ENCODE data around the gene DNAJB4. TPM values are rescaled to one million over a fixed set of nuclear protein-coding genes. Genes with fewer than 3 reads are reported as not detected.
"Not testable (repeated sequence)": the region's sequence is repeated elsewhere in the genome, so short reads cannot be mapped to it uniquely, and the experiment has no call there.

The DNAJB4 gene
- total RNA-seq, 1 donor from 2014 or later, result 30.1 TPM

GRCh38 chr1:77990629-77991204, 14.0 kb upstream of the DNAJB4 start:
- Mint-ChIP-seq H3K27me3 (no peaks in the 10 kb centered on the region), H3K27ac (no peak overlapping the region), H3K4me1 (ENCODE audit: low read depth) (peaks cover 10% of the 10 kb centered on the region), H3K36me3 (ENCODE audit: insufficient read depth) (peaks cover 15% of the 10 kb centered on the region), H3K9me3 (ENCODE audit: low read depth) (no peaks in the 10 kb centered on the region), H3K4me3 (ENCODE audit: low read depth) (no peak overlapping the region)
- no peak for DNase-seq (ENCODE audit: low spot score, unreplicated experiment)
- TF ChIP-seq CTCF (IDR thresholded peaks at IDR 0.05; ENCODE audit: unreplicated experiment), result no peak

- no peak overlapping the region for H3K4me3 Mint-ChIP-seq (ENCODE audit: low read depth)
- H3K36me3 Mint-ChIP-seq (ENCODE audit: insufficient read depth), result peaks cover 15% of the 10 kb centered on the region
- TF ChIP-seq CTCF (IDR thresholded peaks at IDR 0.05; ENCODE audit: unreplicated experiment), result no peak
- peaks cover 1% of the 10 kb centered on the region for H3K4me1 Mint-ChIP-seq (ENCODE audit: low read depth)
- no peaks in the 10 kb centered on the region for H3K27me3 Mint-ChIP-seq
- H3K9me3 Mint-ChIP-seq (ENCODE audit: low read depth), result no peaks in the 10 kb centered on the region
- no peak for DNase-seq (ENCODE audit: low spot score, unreplicated experiment)
- no peak overlapping the region for H3K27ac Mint-ChIP-seq
Observed at GRCh38 chr1:77991638-77992037, 13.1 kb upstream of the DNAJB4 start.

- Mint-ChIP-seq H3K4me3 (ENCODE audit: low read depth) (no peak overlapping the region), H3K36me3 (ENCODE audit: insufficient read depth) (peaks cover 16% of the 10 kb centered on the region), H3K4me1 (ENCODE audit: low read depth) (peaks cover 6% of the 10 kb centered on the region), H3K9me3 (ENCODE audit: low read depth) (no peaks in the 10 kb centered on the region), H3K27me3 (no peaks in the 10 kb centered on the region), H3K27ac (no peak overlapping the region)
- no peak for TF ChIP-seq CTCF (IDR thresholded peaks at IDR 0.05; ENCODE audit: unreplicated experiment)
- DNase-seq (ENCODE audit: low spot score, unreplicated experiment), result no peak
Observed at GRCh38 chr1:77994117-77994705, 10.5 kb upstream of the DNAJB4 start.

GRCh38 chr1:77996734-77997133, 8.0 kb upstream of the DNAJB4 start:
- TF ChIP-seq CTCF (IDR thresholded peaks at IDR 0.05; ENCODE audit: unreplicated experiment), result no peak
- DNase-seq (ENCODE audit: low spot score, unreplicated experiment), result no peak
- no peaks in the 10 kb centered on the region for H3K9me3 Mint-ChIP-seq (ENCODE audit: low read depth)
- no peaks in the 10 kb centered on the region for H3K27me3 Mint-ChIP-seq
- H3K27ac Mint-ChIP-seq, result no peak overlapping the region
- H3K36me3 Mint-ChIP-seq (ENCODE audit: insufficient read depth), result peaks cover 7% of the 10 kb centered on the region
- no peak overlapping the region for H3K4me3 Mint-ChIP-seq (ENCODE audit: low read depth)
- peaks cover 5% of the 10 kb centered on the region for H3K4me1 Mint-ChIP-seq (ENCODE audit: low read depth)

GRCh38 chr1:78000536-78000935, 4.2 kb upstream of the DNAJB4 start:
- H3K9me3 Mint-ChIP-seq (ENCODE audit: low read depth); H3K36me3 Mint-ChIP-seq (ENCODE audit: insufficient read depth); H3K27me3 Mint-ChIP-seq; DNase-seq (ENCODE audit: low spot score, unreplicated experiment); H3K4me3 Mint-ChIP-seq (ENCODE audit: low read depth); H3K27ac Mint-ChIP-seq: not testable (repeated sequence)
- H3K4me1 Mint-ChIP-seq (ENCODE audit: low read depth), result peaks cover 20% of the 10 kb centered on the region
